Measurements from ENCODE around the gene RNF126.

- TF ChIP-seq EZH2 (IDR thresholded peaks at IDR 0.05; ENCODE audit: insufficient read depth, low read length) (no peak), CTCF (IDR thresholded peaks at IDR 0.05; ENCODE audit: insufficient read depth, low read depth, low read length) (no peak)
These were observed 32.9 kb downstream of the RNF126 start for GRCh38 chr19:629961-630714.

Measured in astrocyte (in vitro differentiated cells and primary cell).